Activated CD4-positive, CD25-positive, alpha-beta regulatory T cell (primary cell): ENCODE results near the gene HECTD1.

Experiments used
- DNase-seq, 4 experiments: peaks; one replicate each; lab custom pipeline; 2025; lab: John Stamatoyannopoulos, UW

The HECTD1 gene

GRCh38 chr14:31051023-31051422 is 156.6 kb downstream of the HECTD1 start:
- no peak for DNase-seq
